ENCODE results near the gene MTARC2. TPM values are rescaled to one million over a fixed set of nuclear protein-coding genes. Genes with fewer than 3 reads are reported as not detected.

MTARC2 gene
- polyA plus RNA-seq (2012; ENCODE audit: low read depth, missing spikeins), result not detected

DNA sequence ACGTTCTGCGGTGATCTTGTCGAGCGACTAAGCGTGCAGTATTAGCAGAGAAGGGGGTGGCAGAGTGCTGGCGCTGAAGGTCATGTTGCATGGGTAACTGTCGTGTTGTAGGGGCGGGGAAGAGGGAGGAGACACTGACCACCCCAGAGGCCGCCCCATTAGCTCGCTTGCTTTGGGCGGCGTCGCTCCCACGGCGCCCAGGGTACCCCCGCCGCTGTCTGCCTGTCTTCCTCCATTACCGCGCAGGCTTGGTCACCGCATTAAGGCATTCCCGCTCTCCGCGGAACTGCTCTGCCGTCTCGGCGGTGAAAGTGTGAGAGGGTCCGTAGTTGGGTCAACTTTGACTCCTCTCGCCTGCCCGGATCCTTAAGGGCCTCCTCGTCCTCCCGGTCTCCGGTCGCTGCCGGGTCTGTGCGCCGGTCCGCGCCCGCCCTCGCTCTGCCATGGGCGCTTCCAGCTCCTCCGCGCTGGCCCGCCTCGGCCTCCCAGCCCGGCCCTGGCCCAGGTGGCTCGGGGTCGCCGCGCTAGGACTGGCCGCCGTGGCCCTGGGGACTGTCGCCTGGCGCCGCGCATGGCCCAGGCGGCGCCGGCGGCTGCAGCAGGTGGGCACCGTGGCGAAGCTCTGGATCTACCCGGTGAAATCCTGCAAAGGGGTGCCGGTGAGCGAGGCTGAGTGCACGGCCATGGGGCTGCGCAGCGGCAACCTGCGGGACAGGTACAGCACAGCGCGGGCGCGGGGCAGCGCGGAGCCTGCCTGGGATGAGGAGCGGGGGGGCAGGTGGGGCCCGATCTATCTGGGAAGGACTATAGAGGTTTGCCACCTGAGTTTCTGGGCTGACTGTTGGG lies at the start of gene MTARC2:
TSS of gene MTARC2 (plus strand) at position 234 of the 846 bp plus-strand sequence. CDS start at position 444, 210 bp downstream.
- DNase-seq (ENCODE audit: insufficient read length, low spot score) (no peak), FAIRE-seq (no peak)
- TF ChIP-seq POLR2A (IDR thresholded peaks at IDR 0.05; ENCODE audit: low read depth, low read length) (no peak), TAF1 (IDR thresholded peaks at IDR 0.05; ENCODE audit: low read depth, low read length) (no peak), POLR2AphosphoS5 (IDR thresholded peaks at IDR 0.05; ENCODE audit: low read depth, low read length) (no peak), PAX5 (IDR thresholded peaks at IDR 0.05; ENCODE audit: insufficient read depth, low read length, severe bottlenecking) (no peak), POU2F2 (IDR thresholded peaks at IDR 0.05; ENCODE audit: low read depth, low read length) (no peak), SPI1 (IDR thresholded peaks at IDR 0.05; ENCODE audit: low read depth, low read length) (no peak)

DNA sequence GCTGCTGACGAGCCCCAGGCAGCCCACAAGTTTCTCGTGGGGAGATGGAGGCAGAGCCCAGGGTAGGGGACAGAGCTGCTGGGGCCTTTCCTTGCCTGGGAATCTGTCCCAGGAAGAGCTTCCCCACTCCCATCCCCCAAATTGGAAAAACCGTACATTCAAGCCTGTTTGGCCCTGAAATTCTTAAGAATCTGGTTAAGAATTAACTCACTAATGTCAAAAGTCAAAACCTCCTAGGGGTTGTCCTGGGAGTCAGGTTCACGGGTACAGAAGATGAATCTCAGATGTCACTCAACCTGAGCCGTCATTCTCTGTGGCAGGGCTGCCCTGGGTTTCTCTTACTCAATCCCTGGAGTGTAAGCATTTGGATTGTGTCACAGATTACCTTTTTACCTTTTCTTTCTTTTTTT lies 49.5 kb upstream of the MTARC2 start:
- DNase-seq (ENCODE audit: insufficient read length, low spot score), result no peak
- FAIRE-seq, result no peak
- TF ChIP-seq TAF1 (IDR thresholded peaks at IDR 0.05; ENCODE audit: low read depth, low read length), result no peak

DNA sequence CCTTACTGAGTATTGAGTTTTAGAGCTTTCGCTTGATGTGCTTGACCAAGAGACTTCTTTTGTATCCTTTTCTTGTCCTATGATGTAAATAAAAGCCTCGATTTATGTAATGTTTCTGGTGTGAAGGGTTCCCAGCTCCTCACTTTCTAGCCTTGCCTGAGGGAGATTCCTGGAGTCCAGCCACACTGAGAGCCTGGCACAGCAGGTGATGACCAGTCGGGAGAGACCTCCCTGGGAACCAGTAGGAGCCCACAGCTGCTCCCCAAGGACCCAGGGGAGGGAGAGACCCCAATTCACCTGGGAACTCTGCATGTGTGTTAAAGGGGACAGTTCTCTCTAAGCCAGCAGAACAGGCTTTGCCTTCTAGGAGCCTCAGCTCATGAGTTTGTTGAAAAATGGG lies 49.1 kb upstream of the MTARC2 start:
- TF ChIP-seq POU2F2 (IDR thresholded peaks at IDR 0.05; ENCODE audit: low read depth, low read length) (no peak), SPI1 (IDR thresholded peaks at IDR 0.05; ENCODE audit: low read depth, low read length) (no peak), POLR2A (IDR thresholded peaks at IDR 0.05; ENCODE audit: low read depth, low read length) (no peak), POLR2AphosphoS5 (IDR thresholded peaks at IDR 0.05; ENCODE audit: low read depth, low read length) (no peak), PAX5 (IDR thresholded peaks at IDR 0.05; ENCODE audit: insufficient read depth, low read length, severe bottlenecking) (no peak), TAF1 (IDR thresholded peaks at IDR 0.05; ENCODE audit: low read depth, low read length) (no peak)
- DNase-seq (ENCODE audit: insufficient read length, low spot score) (no peak), FAIRE-seq (no peak)

DNA sequence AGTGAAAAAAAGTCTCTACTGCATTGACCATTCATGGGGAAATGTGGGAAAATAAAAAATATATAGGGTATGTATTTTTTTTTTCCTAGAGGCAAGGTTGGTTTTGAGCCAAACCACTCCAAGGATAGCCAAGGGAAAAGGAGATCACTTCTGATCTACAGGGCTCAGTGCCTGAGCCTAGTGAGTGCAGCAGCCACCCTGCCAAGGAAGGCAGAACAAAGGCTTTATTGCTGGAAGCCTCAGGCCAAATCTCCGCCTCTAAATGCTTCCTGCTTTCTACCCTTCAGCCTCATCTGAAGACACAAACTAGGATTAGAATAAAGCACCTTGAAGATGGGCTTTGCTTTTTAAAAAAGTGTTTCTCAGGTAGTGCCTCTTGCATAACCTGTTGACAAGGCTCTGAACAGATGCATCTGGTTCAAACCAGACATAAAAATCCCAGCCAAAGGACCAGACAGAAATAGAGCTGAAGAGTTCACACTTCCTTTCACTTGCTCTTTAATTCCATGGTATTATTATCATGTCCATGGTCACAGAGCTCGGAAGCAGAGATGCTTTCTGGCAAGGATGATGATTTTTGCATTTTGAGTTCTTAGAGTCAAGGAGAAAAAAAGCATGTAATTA lies 47.5 kb upstream of the MTARC2 start:
- FAIRE-seq, result no peak

DNA sequence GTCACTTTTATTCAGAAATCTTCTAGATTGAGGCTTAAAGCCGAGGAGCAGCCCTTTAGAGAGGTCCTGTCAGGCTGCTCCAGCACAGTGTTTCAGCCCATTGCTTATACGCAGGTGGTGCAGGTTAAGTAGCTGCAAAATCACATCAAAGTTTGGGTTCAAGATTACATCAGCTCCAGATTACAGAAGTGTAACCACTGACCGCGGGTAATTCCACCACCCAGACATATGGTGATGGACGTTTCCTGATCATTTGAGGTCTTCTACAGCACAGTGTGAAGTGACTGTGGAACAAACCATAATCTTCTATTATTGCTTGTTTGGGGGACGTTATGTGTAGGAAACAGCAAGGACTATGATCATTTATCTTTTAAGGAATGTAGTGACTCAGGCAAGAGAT lies 46.1 kb upstream of the MTARC2 start:
- no peak for DNase-seq (ENCODE audit: insufficient read length, low spot score)
- no peak for FAIRE-seq
- no peak for TF ChIP-seq POLR2A (IDR thresholded peaks at IDR 0.05; ENCODE audit: low read depth, low read length)
- no peak for TF ChIP-seq POU2F2 (IDR thresholded peaks at IDR 0.05; ENCODE audit: low read depth, low read length)
- no peak for TF ChIP-seq POLR2AphosphoS5 (IDR thresholded peaks at IDR 0.05; ENCODE audit: low read depth, low read length)
- no peak for TF ChIP-seq PAX5 (IDR thresholded peaks at IDR 0.05; ENCODE audit: insufficient read depth, low read length, severe bottlenecking)
- TF ChIP-seq TAF1 (IDR thresholded peaks at IDR 0.05; ENCODE audit: low read depth, low read length), result no peak
- TF ChIP-seq SPI1 (IDR thresholded peaks at IDR 0.05; ENCODE audit: low read depth, low read length), result no peak

More for the DNA sequence above, 47.5 kb upstream of the MTARC2 start:
- no peak for DNase-seq (ENCODE audit: insufficient read length, low spot score)
- no peak for TF ChIP-seq POLR2AphosphoS5 (IDR thresholded peaks at IDR 0.05; ENCODE audit: low read depth, low read length)
- no peak for TF ChIP-seq PAX5 (IDR thresholded peaks at IDR 0.05; ENCODE audit: insufficient read depth, low read length, severe bottlenecking)

DNA sequence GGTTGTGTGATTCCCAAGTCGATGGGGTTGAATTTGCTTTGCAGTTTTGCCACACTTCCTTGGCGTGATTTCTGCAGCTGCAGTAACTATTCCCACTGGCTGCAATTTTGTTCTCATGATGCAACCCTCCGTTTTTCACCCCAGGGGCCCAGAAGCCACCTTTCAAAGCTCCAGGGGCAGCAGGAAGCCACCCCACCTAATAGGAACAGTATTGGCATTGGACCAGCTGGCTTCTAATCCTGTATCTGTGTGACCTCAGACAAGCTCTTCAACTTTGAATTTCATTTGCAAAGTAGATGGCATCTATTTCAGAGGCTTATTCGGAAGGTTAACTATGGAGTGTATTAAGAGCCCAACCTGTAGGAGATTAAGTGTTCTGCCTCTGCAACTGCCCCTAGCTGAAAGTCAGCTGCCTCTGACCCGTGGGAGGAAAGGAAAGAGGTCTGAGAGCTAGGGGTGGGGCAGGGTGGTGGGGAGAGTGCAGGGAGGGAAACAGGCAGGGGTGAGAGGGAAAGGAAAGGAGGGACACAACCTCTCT lies 45.3 kb upstream of the MTARC2 start:
- DNase-seq (ENCODE audit: insufficient read length, low spot score), result no peak
- TF ChIP-seq POLR2AphosphoS5 (IDR thresholded peaks at IDR 0.05; ENCODE audit: low read depth, low read length) (no peak), POU2F2 (IDR thresholded peaks at IDR 0.05; ENCODE audit: low read depth, low read length) (no peak), PAX5 (IDR thresholded peaks at IDR 0.05; ENCODE audit: insufficient read depth, low read length, severe bottlenecking) (no peak), TAF1 (IDR thresholded peaks at IDR 0.05; ENCODE audit: low read depth, low read length) (no peak), SPI1 (IDR thresholded peaks at IDR 0.05; ENCODE audit: low read depth, low read length) (no peak), POLR2A (IDR thresholded peaks at IDR 0.05; ENCODE audit: low read depth, low read length) (no peak)
- no peak for FAIRE-seq

DNA sequence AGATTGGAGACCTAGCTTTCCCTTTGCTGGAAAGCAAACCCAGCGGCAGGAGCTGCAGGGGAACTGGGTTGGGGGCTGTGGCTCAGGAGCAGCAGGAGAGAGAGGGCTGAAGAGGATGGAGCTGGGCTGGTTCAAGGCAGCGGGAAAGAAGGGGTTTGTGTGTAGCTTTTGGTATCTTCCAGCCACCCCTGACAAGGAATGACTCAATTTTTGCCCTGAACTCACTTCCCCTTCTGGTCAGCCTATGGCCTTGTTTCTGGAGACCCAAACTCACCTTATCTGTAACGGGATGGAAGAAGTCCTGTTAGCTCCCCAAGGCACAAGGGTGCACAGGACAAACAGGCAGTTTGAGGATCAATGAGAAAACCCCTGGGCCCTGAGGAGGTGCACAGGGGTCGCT lies 44.8 kb upstream of the MTARC2 start:
- peak; percentile 42 for TF ChIP-seq SPI1 (IDR thresholded peaks at IDR 0.05; ENCODE audit: low read depth, low read length)
- TF ChIP-seq POLR2AphosphoS5 (IDR thresholded peaks at IDR 0.05; ENCODE audit: low read depth, low read length), result no peak
- DNase-seq (ENCODE audit: insufficient read length, low spot score), result no peak
- FAIRE-seq, result no peak

DNA sequence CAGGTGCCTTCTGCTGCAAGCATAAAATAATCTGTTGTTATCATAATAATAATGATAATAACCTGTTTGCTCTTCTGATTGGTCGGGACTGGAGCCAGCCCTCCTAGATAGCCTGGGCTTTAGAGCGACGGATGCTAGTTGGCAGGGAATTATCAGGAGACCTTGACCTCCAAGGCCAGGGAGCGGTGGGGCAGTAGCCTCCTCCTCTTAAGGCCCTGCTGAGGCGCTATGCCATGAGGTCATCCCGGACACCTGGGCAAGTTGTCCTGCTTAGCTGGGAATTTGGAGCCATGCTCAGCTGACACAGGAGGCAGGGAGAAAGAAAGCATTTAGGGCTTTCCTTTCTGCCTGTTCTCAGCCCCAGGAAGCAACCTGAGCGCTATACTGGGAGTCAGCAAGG lies 42.3 kb upstream of the MTARC2 start:
- FAIRE-seq, result no peak
- no peak for TF ChIP-seq POLR2AphosphoS5 (IDR thresholded peaks at IDR 0.05; ENCODE audit: low read depth, low read length)
- no peak for DNase-seq (ENCODE audit: insufficient read length, low spot score)

DNA sequence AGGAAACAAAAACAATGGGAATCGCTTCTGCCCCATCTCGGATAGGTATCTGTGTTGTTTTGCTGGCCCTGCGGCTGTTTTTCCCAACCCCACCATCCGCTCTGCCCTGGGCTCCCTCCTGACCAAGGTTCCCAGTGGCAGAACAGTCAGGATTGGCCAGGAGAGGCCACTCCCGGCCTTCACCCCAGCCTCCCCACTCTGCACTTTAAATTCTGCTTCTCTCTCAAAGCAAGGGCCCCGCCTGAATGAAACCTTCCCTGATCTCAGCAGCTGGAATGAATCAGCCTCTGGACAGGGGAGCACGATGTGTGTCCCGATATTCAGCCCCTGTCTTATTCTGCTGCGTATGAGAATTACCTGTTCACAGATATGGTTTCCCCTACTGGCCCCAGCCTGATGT lies 41.6 kb upstream of the MTARC2 start:
- DNase-seq (ENCODE audit: insufficient read length, low spot score) (no peak), FAIRE-seq (no peak)
- TF ChIP-seq POU2F2 (IDR thresholded peaks at IDR 0.05; ENCODE audit: low read depth, low read length), result no peak
- TF ChIP-seq SPI1 (IDR thresholded peaks at IDR 0.05; ENCODE audit: low read depth, low read length), result no peak
- TF ChIP-seq PAX5 (IDR thresholded peaks at IDR 0.05; ENCODE audit: insufficient read depth, low read length, severe bottlenecking), result no peak
- TF ChIP-seq POLR2A (IDR thresholded peaks at IDR 0.05; ENCODE audit: low read depth, low read length), result no peak
- TF ChIP-seq POLR2AphosphoS5 (IDR thresholded peaks at IDR 0.05; ENCODE audit: low read depth, low read length), result no peak
- no peak for TF ChIP-seq TAF1 (IDR thresholded peaks at IDR 0.05; ENCODE audit: low read depth, low read length)

DNA sequence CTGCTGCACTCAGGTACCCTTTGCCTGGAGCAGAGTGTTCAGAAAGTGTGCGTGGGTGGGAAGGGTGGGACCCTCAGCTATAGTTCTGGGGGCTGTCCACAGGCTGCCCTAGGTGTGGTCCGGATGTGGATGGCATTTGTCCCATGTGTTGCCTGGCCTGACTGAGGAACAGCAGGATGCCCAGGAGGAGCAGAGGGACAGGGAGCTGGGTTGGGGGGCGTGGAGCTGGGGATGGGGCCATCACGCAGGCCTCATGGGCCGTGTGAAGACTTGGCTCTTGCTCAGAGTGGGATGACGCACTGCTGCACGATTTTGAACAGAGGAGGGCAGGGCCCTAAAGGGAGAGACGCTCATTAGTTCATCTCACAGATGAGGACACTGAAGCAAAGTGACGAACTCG lies 41.0 kb upstream of the MTARC2 start:
- DNase-seq (ENCODE audit: insufficient read length, low spot score), result no peak
- TF ChIP-seq PAX5 (IDR thresholded peaks at IDR 0.05; ENCODE audit: insufficient read depth, low read length, severe bottlenecking) (no peak), SPI1 (IDR thresholded peaks at IDR 0.05; ENCODE audit: low read depth, low read length) (no peak), POU2F2 (IDR thresholded peaks at IDR 0.05; ENCODE audit: low read depth, low read length) (no peak), POLR2AphosphoS5 (IDR thresholded peaks at IDR 0.05; ENCODE audit: low read depth, low read length) (no peak), POLR2A (IDR thresholded peaks at IDR 0.05; ENCODE audit: low read depth, low read length) (no peak), TAF1 (IDR thresholded peaks at IDR 0.05; ENCODE audit: low read depth, low read length) (no peak)
- FAIRE-seq, result no peak
